ENCODE measurements around the gene RFX1. TPM values are rescaled to one million over a fixed set of nuclear protein-coding genes. Genes with fewer than 3 reads are reported as not detected.

RFX1 gene
- total and polyA plus RNA-seq, 9 of the 15 experiments (the other 6 are each of a cell fraction or from before 2014, with no cell fraction given): 0.14 to 19.3 (median 1.2) TPM

DNA sequence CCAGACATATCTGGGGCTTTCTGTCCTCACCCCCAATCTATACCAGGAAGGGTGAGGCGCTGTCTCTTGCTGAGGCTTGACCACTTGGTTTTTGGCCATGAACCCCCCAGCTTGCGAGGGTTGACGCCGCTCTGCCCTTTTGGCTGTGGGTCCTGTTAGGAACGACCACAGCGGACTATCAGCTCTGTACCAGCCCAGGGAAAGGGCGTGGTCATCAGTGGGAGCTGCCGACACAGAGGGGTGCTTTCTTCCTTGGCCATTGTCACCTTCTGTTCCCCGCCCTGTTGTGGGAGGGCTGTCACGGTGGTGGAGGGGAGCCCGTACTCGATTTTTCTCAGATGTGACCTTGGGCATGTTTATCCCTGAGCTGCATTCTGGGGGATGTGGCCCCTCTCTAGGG is 48.1 kb downstream of the RFX1 start (continued):
- TF ChIP-seq, protein P1, sequence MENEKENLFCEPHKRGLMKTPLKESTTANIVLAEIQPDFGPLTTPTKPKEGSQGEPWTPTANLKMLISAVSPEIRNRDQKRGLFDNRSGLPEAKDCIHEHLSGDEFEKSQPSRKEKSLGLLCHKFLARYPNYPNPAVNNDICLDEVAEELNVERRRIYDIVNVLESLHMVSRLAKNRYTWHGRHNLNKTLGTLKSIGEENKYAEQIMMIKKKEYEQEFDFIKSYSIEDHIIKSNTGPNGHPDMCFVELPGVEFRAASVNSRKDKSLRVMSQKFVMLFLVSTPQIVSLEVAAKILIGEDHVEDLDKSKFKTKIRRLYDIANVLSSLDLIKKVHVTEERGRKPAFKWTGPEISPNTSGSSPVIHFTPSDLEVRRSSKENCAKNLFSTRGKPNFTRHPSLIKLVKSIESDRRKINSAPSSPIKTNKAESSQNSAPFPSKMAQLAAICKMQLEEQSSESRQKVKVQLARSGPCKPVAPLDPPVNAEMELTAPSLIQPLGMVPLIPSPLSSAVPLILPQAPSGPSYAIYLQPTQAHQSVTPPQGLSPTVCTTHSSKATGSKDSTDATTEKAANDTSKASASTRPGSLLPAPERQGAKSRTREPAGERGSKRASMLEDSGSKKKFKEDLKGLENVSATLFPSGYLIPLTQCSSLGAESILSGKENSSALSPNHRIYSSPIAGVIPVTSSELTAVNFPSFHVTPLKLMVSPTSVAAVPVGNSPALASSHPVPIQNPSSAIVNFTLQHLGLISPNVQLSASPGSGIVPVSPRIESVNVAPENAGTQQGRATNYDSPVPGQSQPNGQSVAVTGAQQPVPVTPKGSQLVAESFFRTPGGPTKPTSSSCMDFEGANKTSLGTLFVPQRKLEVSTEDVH (IDR thresholded peaks at IDR 0.05; ENCODE audit: low read depth, partially characterized antibody): no peak
- TF ChIP-seq MTA3 (IDR thresholded peaks at IDR 0.05; ENCODE audit: borderline replicate concordance) (peak; percentile 51; the same call in 1 of the 2 replicates), ZKSCAN1 (IDR thresholded peaks at IDR 0.05; ENCODE audit: low read depth, low read length) (no peak), CREM (IDR thresholded peaks at IDR 0.05; ENCODE audit: low read depth) (peak; percentile 53; the same call in 1 of the 2 replicates), YY1 (IDR thresholded peaks at IDR 0.05; ENCODE audit: borderline replicate concordance in 1 of 3, control insufficient read depth in 1 of 3, extremely low read depth in 1 of 3, insufficient read depth in 3 of 3, insufficient read length in 1 of 3, insufficient replicate concordance in 2 of 3, low read depth in 1 of 3, low read length in 2 of 3) (no peak), FOXP1 (CRISPR knock-in tag; IDR thresholded peaks at IDR 0.05) (no peak), XRCC4 (IDR thresholded peaks at IDR 0.05; ENCODE audit: extremely low read depth, insufficient read depth, insufficient read length) (no peak), ZNF140 (CRISPR knock-in tag; IDR thresholded peaks at IDR 0.05) (no peak)
- TF ChIP-seq, protein P2, sequence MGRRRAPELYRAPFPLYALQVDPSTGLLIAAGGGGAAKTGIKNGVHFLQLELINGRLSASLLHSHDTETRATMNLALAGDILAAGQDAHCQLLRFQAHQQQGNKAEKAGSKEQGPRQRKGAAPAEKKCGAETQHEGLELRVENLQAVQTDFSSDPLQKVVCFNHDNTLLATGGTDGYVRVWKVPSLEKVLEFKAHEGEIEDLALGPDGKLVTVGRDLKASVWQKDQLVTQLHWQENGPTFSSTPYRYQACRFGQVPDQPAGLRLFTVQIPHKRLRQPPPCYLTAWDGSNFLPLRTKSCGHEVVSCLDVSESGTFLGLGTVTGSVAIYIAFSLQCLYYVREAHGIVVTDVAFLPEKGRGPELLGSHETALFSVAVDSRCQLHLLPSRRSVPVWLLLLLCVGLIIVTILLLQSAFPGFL (CRISPR knock-in tag; IDR thresholded peaks at IDR 0.05): no peak
- TF ChIP-seq, protein P3, sequence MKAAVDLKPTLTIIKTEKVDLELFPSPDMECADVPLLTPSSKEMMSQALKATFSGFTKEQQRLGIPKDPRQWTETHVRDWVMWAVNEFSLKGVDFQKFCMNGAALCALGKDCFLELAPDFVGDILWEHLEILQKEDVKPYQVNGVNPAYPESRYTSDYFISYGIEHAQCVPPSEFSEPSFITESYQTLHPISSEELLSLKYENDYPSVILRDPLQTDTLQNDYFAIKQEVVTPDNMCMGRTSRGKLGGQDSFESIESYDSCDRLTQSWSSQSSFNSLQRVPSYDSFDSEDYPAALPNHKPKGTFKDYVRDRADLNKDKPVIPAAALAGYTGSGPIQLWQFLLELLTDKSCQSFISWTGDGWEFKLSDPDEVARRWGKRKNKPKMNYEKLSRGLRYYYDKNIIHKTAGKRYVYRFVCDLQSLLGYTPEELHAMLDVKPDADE (conservative IDR thresholded peaks at IDR 0.05; ENCODE audit: control insufficient read depth, low read depth, low read length): no peak
- TF ChIP-seq, protein P4, sequence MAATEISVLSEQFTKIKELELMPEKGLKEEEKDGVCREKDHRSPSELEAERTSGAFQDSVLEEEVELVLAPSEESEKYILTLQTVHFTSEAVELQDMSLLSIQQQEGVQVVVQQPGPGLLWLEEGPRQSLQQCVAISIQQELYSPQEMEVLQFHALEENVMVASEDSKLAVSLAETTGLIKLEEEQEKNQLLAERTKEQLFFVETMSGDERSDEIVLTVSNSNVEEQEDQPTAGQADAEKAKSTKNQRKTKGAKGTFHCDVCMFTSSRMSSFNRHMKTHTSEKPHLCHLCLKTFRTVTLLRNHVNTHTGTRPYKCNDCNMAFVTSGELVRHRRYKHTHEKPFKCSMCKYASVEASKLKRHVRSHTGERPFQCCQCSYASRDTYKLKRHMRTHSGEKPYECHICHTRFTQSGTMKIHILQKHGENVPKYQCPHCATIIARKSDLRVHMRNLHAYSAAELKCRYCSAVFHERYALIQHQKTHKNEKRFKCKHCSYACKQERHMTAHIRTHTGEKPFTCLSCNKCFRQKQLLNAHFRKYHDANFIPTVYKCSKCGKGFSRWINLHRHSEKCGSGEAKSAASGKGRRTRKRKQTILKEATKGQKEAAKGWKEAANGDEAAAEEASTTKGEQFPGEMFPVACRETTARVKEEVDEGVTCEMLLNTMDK (IDR thresholded peaks at IDR 0.05; ENCODE audit: borderline replicate concordance, insufficient read depth, low read depth, low read length, poor library complexity, severe bottlenecking): no peak
